GM21786 (cell line): ENCODE data around the gene IGF1R.

Experiments used
- ATAC-seq: cut with Tn5 transposase; IDR thresholded peaks from one replicate; pipeline ENCODE4 v1.9.1; 2021; ENCODE audit not compliant: unreplicated experiment

The IGF1R gene

GRCh38 chr15:98703126-98703685, 54.9 kb downstream of the IGF1R start:
- no peak for ATAC-seq

GRCh38 chr15:98705070-98705469, 56.7 kb downstream of the IGF1R start:
- no peak for ATAC-seq

GRCh38 chr15:98706387-98706786, 58.0 kb downstream of the IGF1R start:
- ATAC-seq, result no peak

DNA sequence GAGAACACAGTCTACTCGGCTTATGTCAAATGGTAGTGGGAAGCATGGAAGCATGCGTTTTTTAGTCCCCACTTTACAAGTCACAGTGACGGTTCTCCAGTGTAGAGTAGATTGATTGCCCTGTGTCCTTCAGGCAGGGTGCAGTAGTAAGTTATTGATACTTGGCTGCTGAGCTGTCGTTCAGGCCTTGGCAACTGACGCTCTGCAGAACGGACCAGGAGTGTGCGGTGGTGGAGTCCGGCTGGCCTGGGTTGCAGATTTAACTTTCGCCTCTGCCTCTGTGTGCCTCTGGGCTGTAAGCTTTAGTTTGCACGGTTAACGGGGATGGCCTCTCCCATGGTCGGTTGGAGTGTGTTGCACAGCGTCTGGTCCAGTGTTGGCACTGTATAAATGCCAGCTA, 58.6 kb downstream of the IGF1R start:
- no peak for ATAC-seq

- ATAC-seq, result no peak
Observed at GRCh38 chr15:98708037-98708590, 59.8 kb downstream of the IGF1R start.

DNA sequence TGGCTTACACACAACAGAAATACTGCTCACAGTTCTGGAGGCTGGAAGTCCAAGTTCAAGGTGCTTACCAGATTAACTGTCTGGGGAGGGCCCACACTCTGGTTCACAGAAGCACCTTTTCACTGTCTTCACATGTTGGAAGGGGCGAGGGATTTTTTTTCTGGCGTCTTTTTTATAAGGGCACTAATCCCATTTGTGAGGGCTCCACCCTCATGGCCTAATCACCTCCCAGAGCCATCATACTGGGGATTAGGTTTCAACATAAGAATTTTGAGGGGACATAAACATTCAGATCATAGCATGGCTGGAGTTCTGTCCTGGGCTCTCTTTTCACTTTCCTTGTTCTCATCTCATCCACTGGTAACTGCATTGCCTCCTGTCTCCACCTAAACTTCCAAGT, 63.5 kb downstream of the IGF1R start:
- ATAC-seq, result no peak

DNA sequence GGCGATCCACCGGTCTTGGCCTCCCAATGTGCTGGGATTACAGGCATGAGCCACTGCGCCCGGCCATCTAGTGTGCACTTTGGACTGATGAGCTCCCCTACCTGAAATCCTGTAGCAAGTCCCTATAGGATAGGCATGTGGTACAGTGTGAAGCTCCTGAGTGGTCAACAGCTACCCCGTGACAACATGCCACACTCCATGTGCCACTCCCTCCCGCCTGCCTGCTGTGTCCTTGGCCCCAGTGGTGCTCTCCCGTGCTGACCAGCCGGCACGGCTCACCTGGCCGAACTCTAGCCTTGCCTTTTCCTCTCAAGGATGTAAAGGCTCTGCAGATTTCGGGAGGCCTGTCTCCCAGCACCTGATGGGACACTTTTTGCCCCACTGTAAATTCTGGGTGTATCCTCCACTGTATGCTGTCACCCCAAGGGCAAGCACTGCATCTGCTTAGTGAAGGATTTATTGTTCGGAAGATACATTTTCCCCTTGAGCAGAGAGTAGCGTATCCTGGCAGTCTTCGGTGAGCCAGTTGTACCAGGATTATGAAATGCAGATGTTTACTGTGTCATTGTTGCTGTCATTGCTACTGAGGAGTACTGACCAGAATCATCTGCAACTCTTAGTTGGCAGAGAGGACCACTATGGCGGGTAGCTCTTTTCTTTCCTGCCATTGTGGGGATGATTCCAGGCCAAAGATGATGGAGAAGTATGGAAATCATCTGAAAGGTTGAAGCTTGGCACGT, 64.7 kb downstream of the IGF1R start:
- no peak for ATAC-seq

DNA sequence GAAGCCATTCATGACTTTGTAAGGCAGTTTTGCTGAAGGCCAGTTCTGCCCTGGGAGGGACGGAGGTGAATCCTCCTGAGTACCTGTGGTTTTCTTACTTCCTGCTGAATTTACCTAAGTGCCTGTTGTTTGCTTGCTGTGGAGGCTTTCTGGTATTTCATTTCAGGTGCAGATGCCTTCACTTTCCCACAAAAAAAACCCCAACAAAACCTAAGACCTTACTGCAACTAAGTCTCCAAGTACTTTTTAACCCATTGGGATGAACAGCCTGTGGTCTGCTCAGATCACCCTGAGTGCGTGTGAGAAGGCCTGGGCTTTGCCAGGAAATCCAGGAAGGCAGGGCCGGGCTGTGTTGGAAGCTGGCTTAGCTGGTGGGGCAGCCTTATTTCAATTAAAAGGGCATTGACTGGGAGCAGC, 65.3 kb downstream of the IGF1R start:
- peak; percentile 58 for ATAC-seq

DNA sequence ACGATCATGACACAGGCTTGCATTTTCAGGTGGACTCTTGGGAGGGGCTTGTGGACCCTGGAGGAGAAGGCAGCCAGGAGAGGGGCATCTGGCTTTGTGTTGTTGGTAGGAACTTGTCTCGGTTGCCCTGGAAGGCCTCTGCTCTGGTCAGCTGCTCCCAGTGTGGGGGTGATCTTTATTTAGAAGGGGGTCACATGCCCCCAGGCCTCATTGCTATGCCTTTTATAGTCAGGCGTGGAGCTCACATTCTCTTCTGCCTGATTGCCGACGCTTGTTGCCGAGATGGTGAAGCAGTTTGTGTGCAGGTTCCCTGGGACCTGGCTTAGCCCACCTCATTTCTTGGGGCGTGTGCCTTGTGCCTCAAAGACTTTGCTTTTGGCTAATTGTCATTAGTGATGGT, 66.6 kb downstream of the IGF1R start:
- ATAC-seq, result no peak

- ATAC-seq, result no peak
Observed at GRCh38 chr15:98715401-98715800, 67.1 kb downstream of the IGF1R start.

- no peak for ATAC-seq
Observed at GRCh38 chr15:98715890-98716443, 67.6 kb downstream of the IGF1R start.

DNA sequence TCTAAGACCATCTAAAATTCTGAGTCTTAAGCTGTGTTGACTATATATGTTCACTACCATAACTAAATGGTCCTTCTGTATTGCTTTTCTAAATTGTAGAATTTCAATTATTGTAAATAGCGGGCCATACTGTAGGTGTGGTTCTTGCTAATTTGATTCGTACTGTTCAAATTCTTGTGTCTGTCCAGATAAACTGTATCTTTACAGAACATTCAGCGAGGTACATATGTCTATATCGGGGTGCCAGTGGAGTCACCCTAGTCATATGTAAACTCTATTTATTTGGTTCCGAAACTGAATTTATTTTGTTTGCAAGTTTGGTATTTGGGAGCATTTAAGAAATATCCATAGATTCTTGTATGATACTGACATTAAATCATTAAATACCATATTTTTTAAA, 69.0 kb downstream of the IGF1R start:
- ATAC-seq, result no peak

DNA sequence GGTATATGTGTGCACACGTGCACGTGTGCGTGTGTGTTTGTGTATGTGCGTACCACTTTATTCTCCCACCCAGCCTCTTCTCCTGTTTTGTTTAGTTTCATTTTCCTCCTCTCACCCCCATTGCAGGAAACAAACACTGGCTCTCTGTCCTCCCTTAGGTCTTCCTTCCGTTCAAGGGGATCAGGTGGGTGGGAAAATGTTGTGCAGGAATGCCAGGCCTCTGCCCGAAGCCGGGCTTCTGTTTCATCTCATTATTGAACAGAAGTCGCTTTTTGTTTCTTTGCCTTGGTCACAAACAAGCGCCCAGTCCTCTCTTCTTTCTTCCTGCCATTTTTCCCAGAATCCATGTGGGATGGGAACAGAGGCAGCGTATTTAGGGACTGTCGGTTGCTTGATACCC, 69.6 kb downstream of the IGF1R start:
- ATAC-seq, result no peak

DNA sequence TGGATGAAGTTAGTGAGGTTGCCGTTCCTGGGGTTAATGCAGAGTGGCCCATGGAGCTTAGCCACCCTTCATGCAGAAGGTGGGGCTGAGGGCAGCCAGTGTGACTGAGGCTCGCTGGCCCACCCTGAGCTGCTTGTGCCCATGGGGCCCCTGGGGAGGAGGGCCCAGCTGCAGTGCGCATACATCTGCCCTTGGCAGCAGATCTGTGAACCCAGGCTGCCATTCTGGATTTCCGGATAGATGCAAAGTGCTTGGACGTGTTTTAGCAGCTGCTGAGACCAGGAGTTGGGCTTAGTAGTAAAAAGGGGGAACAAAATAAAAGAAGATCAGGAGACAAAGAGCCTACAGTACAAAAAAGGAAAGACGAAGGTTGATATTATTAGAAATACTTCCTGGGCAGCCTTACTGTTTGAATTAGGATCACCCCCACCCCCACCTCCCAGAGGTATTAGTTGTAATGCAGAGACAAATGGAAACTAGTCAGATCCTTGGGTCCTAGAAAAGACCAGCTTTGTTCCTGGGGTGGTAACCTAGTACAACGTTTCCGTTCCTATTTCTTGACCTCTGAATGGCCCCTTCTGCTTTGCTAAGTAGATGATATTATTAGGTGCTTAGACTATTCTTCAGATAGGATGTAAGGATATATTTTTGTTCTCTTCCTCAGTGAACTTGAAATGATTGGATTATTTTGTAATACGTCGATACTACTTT, 70.2 kb downstream of the IGF1R start:
- ATAC-seq, result no peak

- no peak for ATAC-seq
Observed at GRCh38 chr15:98719137-98719740, 70.9 kb downstream of the IGF1R start.

- no peak for ATAC-seq
Observed at GRCh38 chr15:98720031-98720430, 71.7 kb downstream of the IGF1R start.

DNA sequence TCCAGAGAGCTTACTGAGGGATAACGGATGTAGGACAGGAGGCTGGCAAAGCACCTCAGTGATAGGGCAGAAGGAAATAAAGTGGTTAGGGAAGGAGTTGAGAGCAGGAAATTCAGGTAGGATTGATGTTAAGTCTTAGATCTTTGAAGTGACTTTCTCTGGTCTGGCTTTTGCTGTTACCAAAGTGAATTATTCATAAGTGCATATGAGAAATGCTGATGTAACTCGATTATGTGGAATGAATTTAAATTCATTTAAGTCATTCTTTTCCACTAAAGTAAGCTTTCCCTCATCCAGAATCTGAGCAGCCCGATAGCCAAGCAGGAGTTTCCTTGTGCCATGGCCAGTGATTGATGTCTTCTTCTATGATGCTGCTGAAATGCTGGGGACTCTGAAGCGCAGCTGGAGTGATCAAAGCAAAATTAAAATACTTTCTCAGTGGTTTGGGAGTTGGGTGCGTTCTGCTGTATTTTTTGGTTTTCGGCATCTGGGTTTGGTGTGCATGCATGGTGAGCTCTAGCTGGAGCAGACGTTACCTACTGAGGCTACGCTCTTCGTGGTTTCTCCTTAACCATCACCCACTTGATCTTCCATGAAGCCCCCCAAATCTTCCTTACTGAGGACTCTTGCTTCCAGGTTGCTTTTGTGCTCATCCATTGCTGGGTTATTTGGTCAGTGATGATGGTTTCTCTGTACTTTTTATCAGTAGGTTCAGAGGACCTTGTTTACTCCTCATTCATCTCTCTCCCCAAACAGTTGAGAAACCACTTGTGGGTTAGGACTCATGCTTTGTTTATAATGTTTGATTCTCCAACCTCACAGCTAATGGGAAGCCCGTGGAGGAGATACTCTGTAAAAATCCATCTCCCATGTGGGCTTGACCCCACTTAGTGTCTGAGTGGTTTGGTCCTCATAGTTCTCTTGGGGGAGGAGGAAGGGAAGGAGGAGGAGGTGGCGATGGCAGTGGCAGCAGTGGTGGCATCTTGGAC, 72.5 kb downstream of the IGF1R start:
- no peak for ATAC-seq

DNA sequence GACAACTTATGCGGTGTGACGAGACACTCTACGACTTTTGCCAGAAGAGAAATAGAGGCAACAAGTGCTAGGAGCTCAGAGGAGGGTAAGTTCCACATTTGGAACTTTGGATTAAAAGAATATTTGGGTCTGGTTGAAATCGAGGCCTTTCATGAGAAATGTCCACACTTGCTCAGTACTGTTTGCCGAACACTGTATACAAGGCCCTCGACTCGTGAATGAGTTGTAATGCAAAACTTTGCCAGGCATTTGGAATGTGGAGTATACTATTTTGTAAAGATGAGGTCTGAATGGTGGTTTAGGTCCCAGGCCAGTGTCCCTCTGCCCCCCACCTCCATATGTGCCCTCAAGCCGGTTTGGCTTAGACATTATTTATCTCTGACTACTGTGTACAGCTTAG, 73.9 kb downstream of the IGF1R start:
- no peak for ATAC-seq

DNA sequence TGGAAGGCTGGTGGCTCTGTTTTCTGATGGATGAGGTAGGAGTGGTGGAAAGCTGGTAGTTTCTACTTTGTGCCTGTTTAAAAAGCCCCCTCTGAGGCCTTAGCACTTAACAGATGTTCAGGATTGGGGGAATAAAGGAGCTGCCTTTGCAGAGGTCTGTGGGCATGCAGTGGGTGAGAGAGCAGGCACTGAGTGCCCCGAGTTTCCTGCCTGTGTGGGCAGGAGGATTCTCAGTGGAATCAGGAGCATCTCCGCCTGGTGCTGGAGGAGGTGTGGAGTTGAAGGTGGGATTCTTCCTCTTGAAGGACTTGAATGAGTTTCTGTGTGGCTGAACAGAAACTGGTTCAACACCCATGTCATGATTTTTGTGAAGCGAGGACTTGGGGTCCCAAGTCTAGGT, 74.3 kb downstream of the IGF1R start:
- no peak for ATAC-seq

GRCh38 chr15:98723195-98723594, 74.9 kb downstream of the IGF1R start:
- ATAC-seq, result no peak
